NCI-H2029 treated with DMSO at 0.1 percent for 48 hours (cell line): Measurements from ENCODE around the gene CFAP92.

Experiments
- DNase-seq: peaks from one replicate; lab custom pipeline; 2025; lab: John Stamatoyannopoulos, UW

Gene CFAP92

DNA sequence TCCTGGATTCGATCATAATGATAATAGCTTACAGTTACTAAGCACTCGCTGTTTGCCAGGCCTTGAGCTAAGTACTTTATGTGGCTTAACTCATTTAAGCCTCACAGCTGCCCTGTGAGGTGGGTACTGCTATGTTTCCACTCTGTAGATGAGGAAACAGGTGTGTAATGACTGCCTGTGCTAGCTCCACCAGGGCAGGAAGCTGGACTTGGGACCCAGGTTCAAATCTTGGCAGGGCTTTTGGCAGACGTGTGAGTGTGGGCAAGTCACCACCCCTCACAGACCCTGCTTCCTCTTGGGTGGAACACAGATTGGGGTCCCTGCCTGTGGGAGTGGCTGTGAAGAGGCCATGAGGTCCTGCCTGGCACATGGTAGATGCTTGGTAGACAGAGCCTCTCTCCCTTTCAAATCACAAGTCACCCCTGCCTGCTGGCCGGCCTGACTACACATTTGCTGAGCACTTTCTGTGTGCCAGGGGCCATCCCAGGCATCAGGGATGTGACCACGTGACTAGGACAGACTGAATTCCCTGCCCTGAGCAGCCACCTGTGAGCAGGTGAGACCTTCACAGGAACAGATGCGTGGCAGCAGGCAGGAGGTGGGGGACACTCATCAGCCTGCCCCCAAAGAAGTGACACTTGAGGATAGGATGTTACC lies 10.9 kb upstream of the CFAP92 start:
- DNase-seq = no peak

GRCh38 chr3:129003578-129004112 lies 9.8 kb upstream of the CFAP92 start:
- no peak for DNase-seq

- DNase-seq = no peak
Measured at GRCh38 chr3:129002573-129003569, 9.0 kb upstream of the CFAP92 start.

GRCh38 chr3:129001806-129002572 lies 8.1 kb upstream of the CFAP92 start:
- DNase-seq = no peak

DNA sequence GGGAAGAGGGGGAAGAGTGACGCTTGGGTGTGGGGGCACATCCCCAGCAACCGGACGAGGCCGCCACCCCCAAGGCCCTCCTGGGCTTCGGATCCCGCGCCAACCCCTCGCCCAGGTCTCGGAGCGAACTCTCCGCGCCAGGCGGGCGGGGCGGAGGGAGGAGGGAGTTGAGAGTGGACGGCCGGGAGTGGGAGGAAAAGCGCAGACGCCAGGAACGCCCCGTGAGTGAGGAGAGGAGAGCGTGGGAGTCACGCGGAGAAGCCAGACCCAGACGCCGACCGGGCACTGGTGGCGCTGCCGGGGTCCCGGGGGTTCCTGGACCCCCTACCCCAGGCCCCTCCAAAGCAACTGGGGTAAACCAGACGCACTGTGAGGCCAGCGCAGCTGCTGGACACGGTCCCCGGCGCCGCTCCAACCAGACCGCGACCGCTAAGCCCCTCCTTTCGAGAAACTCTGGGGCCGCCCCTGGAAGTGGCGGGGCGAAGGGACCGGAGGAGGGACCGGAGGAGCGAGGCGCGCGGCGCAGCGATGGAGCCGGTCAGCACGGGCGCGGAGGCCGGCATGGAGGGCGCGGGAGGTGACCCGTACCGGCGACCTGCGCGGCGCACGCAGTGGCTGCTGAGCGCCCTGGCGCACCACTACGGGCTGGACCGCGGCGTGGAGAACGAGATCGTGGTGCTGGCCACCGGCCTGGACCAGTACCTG lies 7.4 kb upstream of the CFAP92 start, which contains the start of gene EFCC1:
Gene EFCC1, plus strand, starts transcription at position 204 of the 705 bp plus-strand sequence. Its CDS starts 325 bp downstream, at position 529.
- DNase-seq = no peak

DNA sequence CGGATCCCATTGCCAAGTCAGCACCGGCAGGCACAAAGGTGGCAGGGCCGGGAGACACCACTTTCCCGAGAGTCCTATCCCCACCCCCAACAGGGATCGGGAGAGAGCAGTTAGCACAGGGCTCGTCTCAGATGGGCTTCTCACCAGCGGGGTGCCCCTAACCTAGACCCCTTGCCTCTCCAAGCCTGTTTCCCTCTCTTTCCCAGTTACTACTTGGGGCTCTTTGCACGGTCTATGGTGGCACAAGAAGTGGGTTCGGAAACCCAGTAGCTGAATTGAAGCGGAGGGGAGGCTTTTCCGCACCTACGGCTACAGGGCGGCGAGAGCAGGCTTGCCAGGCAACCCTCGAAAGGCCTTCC lies 6.8 kb upstream of the CFAP92 start:
- no peak for DNase-seq

DNA sequence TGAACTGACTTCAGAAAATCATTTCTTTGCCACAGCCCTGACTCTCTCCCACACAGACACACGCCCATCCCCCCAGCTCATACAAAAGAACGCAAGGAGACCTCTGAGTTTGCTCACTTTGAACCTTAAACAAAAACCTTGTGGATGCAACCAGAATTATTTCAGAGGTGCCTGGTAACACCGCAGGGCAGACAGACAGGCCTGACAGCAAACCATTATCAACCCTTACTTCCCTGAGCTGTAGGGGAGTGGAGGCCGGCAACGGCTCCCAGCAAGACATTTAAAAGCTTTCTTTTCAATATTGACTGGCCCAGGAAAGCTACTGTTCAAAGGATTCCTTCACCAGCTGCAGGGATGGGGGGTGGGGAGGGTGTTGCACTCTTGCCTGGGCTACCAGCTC lies 5.2 kb upstream of the CFAP92 start:
- DNase-seq = no peak

DNA sequence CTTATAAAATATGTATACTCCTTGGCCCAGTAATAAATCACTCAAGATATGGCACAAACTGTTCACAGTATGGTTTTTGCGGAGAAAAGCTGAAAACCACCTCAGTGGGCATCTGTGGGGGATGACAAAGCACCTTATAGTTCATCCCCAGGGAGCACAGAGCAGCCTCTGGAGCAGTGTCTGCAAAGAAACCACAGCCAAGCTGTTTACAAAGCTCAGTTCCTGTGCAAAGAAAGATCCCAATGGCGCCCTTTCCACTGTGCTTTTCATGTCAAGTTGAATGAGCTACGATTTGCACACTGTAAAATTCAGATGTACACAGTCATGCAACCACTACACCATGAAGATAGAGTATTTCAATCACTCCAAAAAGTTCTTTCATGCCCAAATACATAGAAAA lies 4.7 kb upstream of the CFAP92 start:
- DNase-seq = no peak

DNA sequence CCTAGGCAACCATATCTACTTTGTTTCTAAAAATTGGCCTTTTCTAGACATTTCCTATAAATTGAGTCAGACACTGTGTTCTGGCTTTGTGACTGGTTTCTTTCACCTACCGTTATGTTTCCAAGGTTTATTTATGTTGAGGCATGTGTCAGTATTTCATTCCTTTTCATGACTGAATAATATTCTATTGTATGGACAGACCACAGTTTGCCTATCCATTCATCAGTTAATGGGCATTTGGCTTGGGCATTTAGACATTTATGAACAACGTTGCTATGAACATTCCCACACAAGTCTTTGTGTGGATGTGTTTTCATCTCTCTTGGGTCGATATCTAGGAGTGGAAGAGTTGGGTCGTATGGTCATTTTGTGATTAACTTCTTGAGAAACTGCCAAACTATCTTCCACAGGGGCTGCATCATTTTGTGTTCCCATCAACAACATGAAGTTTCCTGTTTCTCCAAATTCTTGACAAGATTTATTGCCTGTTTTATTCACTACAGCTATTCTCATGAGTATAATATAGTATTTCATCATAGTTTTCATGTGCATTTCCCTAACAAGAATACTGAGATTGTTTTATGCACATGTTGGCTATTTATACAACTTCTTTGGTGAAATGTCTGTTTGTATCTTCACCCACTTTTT lies 3.7 kb upstream of the CFAP92 start:
- DNase-seq = no peak

DNA sequence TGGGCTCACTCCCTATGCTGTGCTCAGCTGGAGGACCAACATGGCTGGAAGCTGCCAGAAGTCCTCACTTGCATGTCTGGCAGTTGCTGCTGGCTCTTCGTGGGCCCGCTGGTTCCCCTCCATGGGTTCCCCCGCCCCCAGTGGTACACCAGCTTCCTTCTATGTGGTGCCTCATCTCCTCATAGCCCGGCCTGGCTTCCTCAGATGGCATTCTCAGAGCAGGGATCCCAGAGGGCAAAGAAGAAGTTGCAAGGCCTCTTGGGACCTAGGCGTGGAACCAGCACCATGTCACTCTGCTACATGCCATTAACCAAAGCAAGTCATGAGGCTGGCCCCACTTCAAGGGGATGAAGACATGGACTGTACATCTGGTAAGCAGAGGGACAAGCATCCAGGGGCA lies 2.9 kb upstream of the CFAP92 start:
- no peak for DNase-seq

DNA sequence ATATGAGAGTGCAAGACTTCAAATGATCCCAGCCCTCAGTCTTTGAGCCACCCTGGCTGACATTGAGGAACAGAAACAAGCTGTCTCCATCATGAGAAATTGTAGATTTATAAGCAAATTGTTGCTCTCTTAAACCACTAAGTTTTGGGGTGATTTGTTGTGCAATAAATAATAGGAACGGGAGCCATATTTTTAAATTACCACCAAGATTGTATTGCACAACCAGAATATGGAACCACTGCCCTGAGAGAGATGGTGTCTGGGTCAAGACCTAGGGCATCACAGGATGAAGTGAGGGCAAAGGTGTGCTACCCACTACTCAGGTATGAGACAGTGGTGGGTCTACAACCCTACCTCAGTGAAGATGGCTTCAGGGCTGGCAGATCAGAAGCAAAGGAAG lies 2.3 kb upstream of the CFAP92 start:
- no peak for DNase-seq

GRCh38 chr3:128995737-128996136 lies 1.9 kb upstream of the CFAP92 start:
- no peak for DNase-seq

DNA sequence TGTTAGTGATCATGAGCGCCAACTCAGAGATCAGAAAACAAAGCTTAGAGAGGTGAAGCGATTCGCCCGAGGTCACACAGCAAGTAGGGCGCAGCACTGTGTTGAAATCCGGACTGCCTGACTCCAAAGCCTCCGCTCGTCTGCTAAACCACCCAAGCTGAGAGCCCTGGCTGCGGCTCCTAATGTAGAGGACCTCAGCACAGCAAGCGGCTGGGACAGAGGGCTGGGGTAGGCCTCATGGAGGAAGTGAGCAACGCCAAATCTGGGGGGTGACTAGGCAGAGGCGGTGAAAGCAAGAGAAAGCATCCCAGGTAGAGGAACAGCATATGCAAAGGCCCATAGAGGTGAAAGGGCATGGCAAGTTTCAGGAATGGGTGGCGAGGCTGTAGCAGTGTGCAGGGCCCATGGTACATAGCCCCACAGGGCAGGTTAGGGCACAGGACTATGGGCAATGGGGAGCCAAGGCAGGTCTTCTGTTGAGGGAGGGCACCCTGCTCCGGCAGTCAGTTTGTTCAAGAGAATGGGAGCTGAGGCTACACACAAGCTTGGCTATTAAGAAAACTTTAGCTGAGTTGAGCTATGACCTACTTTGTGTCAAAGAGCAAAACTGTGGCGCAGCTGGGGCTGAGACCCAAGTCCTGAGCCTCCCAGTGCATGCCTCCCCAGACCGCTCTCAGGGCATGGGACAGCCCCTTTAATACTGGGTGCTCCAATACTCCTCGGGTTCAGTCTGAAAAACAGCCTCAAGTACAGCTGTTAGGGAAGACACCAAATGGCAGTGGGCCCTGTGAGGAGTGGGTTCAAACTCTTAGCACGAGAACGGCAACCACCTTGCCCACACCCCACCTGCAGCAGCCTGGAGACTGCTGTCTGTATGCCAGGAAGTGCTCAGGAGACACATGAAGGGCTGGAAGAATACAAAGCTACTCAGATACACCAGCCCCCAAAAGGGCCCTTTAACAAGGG lies 988 bp upstream of the CFAP92 start:
- DNase-seq = no peak

DNA sequence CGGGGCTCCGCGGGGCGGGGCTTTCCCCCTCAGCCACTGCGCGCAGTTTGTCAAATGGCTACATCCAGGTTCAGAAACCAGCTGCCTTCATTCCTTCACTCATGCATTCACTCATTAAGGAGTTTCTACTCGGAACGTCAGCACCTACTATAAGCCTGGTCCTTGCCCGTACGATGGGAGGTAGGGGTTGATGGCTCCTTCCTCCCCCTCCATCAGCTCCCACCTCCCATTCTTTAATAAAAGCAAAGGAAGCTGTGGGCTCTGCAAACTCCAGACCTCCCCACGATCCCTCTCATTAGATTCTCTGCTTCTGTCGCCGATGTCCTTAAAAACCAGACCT lies 267 bp upstream of the CFAP92 start:
- no peak for DNase-seq

- DNase-seq = no peak
Measured at GRCh38 chr3:128992926-128993460, 883 bp downstream of the CFAP92 start.

DNA sequence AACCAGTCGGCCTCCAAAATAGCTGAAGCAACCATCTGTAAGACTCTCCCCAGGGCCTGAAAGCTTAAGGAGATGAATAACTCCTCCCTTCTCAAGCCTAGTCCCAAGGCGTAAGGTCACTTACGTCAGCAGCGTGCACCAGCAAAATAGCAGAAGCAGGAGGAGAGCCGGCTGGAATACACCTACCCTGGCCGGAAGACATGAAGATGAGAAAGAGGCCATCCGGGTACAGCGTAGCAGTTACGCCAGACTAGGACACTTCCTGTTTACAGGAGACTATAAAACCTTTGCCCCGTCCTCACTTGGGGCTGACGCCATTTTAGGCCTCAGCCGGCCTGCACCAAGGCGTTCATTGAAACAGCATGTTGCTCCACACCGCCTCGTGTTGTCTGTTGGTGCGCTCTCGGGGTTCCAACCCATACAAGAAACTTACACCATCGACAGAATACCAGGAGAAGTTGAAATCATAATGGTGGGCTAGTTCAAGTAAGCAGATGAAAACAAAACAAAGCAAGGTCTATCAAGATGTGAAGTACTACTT lies 2.5 kb downstream of the CFAP92 start:
- no peak for DNase-seq

DNA sequence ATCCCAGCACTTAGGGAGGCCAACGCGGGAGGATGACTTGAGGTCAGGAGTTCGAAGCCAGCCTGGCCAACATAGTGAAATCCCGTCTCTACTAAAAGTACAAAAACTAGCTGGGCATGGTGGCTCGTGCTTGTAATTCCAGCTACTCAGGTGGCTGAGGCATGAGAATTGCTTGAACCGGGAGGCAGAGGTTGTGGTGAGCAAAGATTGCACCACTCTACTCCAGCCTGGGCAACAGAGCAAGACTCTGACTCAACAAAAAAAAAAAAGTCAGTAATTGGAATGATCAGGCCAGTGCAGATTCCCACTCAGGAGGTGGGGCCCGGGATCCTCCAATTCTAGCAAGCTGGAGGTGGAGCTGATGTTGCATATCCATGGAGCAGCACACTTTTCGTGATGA lies 5.6 kb downstream of the CFAP92 start:
- no peak for DNase-seq

GRCh38 chr3:128987302-128988100 lies 6.4 kb downstream of the CFAP92 start:
- DNase-seq = no peak

GRCh38 chr3:128984596-128984995 lies 9.3 kb downstream of the CFAP92 start:
- DNase-seq = no peak
